Esophagus muscularis mucosa (tissue), 4 donors: ENCODE data around the gene NRG2. TPM values are rescaled to one million over a fixed set of nuclear protein-coding genes. Genes with fewer than 3 reads are reported as not detected.
A peak's percentile ranks its signal among the peaks of the same experiment; 100 is the strongest.

ENCODE experiments used
- DNase-seq: peaks from one replicate; pipeline ENCODE4 v3.0.0-alpha.2; 2017; ENCODE audit errors: extremely low spot score
- H3K27ac ChIP-seq, 4 donors: fragments of 200-600 bp; sonication (generic); replicated peaks in 1 of 4; 1 replicate in 3 of 4; 2 replicates in 1 of 4; pipeline ENCODE4 v1.5.1; 2016 to 2019; ENCODE audit warnings: mild to moderate bottlenecking in 1 of 4
- H3K27me3 ChIP-seq, 4 donors: fragments of 200-600 bp; sonication (generic); one replicate each; pipeline versions ENCODE4 v1.5.1 to v1.6.0; 2016 to 2019
- H3K36me3 ChIP-seq, 4 donors: fragments of 200-600 bp; sonication (generic); one replicate each; pipeline ENCODE4 v1.5.1; 2016 to 2019
- H3K4me1 ChIP-seq, 4 donors: fragments of 200-600 bp; sonication (generic); one replicate each; pipeline ENCODE4 v1.5.1; 2016 to 2019
- H3K4me3 ChIP-seq, 4 donors: fragments of 200-600 bp; sonication (generic); 1 replicate in 2 of 4; 2 replicates in 2 of 4; pipeline ENCODE4 v1.5.1; 2016 to 2019; ENCODE audit warnings: mild to moderate bottlenecking in 4 of 4, moderate library complexity in 1 of 4
- H3K9me3 ChIP-seq, 4 donors: fragments of 200-600 bp; sonication (generic); 1 replicate in 3 of 4; 2 replicates in 1 of 4; pipeline ENCODE4 v1.5.1; 2016 to 2019
- EP300 ChIP-seq: sonication (generic); formaldehyde crosslinking; IDR thresholded peaks from one replicate; pipeline ENCODE4 v1.6.1; 2017; ENCODE audit warnings: antibody characterized with exemption
- POLR2A ChIP-seq: fragments of 450-650 bp; IDR thresholded peaks from one replicate; pipeline ENCODE4 v1.6.1; 2017; ENCODE audit warnings: antibody characterized with exemption, moderate library complexity, mild to moderate bottlenecking, low read depth
- POLR2AphosphoS5 ChIP-seq, 2 donors: sonication (generic); formaldehyde crosslinking; IDR thresholded peaks; one replicate each; pipeline ENCODE4 v1.6.1; 2017; ENCODE audit warnings: antibody characterized with exemption in 2 of 2
- WGBS: methylation state at CpG from one replicate; pipeline ENCODE4 v1.1.5; 2018; 5-methylcytosine and 5-hydroxymethylcytosine counted together
- intact Hi-C: fragments of 100-400 bp; cut with DNase I; formaldehyde crosslinking; loops from one replicate; pipeline ENCODE4 v1.15.1; 2023
- total RNA-seq, 4 donors: library from RNA; depleted of rRNA; stranded (reverse); fragments of >200 nt; gene quantifications; one replicate each; pipeline versions ENCODE4 v1.1.0 to v1.2.1, GENCODE V29; 2016
- TF ChIP-seq, protein P1 (sequence below), 3 experiments: fragments of 200-600 bp in 2 of 3; fragments of 450-650 bp in 1 of 3; sonication (generic) in 2 of 3; IDR thresholded peaks; one replicate each; pipeline ENCODE4 v1.5.1; 2017 to 2019; ENCODE audit warnings: antibody characterized with exemption in 3 of 3, mild to moderate bottlenecking in 2 of 3, moderate library complexity in 1 of 3

NRG2 gene
- total RNA-seq, 4 donors from 2014 or later: 2.8 to 5.0 (median 4.1) TPM

DNA sequence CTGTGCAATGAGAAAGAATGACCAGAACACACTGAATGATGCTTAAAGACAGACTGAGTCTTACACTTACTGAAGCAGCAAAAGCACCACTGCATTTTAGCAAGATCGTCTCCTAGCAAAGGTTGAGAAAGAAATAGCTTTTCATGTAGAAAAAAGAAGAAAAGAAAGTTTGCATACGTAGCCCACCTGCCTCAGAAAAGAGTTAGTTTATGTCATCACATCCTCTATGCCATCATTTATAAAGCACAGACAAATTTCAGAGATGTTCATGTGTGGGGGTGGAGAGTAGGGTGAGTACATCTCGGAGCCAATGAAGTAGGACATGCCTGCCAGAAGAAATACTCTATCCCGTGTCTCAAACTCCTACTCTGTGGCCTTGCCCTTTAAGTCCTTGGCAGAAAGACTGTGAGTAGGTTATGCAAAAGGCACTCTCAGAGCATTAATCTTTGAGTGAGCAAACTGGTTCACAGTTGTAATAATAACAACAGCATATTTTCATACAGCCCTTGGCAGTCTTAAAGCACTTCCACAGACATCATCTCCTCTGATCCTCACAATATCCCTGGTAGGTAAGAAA, 22.4 kb downstream of the NRG2 start:
- Histone ChIP-seq H3K36me3 (no peaks in the 10 kb centered on the region), H3K27ac (peak overlapping the region; percentile 65 to 74 (median 70)), H3K27me3 (no peaks in the 10 kb centered on the region), H3K4me1 (peaks cover 36 to 69% (median 60%) of the 10 kb centered on the region in 4 donors), H3K4me3 (no peak overlapping the region), H3K9me3 (no peaks in the 10 kb centered on the region)
- WGBS: 32% methylated on average over 4 of the region's 4 CpGs
- DNase-seq: no peak
- TF ChIP-seq, protein P1, sequence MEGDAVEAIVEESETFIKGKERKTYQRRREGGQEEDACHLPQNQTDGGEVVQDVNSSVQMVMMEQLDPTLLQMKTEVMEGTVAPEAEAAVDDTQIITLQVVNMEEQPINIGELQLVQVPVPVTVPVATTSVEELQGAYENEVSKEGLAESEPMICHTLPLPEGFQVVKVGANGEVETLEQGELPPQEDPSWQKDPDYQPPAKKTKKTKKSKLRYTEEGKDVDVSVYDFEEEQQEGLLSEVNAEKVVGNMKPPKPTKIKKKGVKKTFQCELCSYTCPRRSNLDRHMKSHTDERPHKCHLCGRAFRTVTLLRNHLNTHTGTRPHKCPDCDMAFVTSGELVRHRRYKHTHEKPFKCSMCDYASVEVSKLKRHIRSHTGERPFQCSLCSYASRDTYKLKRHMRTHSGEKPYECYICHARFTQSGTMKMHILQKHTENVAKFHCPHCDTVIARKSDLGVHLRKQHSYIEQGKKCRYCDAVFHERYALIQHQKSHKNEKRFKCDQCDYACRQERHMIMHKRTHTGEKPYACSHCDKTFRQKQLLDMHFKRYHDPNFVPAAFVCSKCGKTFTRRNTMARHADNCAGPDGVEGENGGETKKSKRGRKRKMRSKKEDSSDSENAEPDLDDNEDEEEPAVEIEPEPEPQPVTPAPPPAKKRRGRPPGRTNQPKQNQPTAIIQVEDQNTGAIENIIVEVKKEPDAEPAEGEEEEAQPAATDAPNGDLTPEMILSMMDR (IDR thresholded peaks at IDR 0.05): no peak
- TF ChIP-seq POLR2AphosphoS5 (IDR thresholded peaks at IDR 0.05): peak; percentile 54 to 56
- intact Hi-C loops: no loop called here

- peak overlapping the region; percentile 29 to 71 (median 59) for H3K27ac ChIP-seq
- no peaks in the 10 kb centered on the region for H3K36me3 ChIP-seq
- H3K4me1 ChIP-seq: peaks cover 36 to 61% (median 54%) of the 10 kb centered on the region in 4 donors
- no peak for TF ChIP-seq POLR2A
- TF ChIP-seq POLR2AphosphoS5 (IDR thresholded peaks at IDR 0.05): no peak
- TF ChIP-seq EP300: no peak
- TF ChIP-seq, protein P1 (IDR thresholded peaks at IDR 0.05): no peak
- no peak for DNase-seq
- no peaks in the 10 kb centered on the region for H3K27me3 ChIP-seq
- intact Hi-C loops: no loop called here
- H3K9me3 ChIP-seq: no peaks in the 10 kb centered on the region
- H3K4me3 ChIP-seq: no peak overlapping the region
- WGBS: 46% methylated on average over 4 of the region's 4 CpGs
Measured at GRCh38 chr5:140018920-140019644, 24.0 kb downstream of the NRG2 start.

DNA sequence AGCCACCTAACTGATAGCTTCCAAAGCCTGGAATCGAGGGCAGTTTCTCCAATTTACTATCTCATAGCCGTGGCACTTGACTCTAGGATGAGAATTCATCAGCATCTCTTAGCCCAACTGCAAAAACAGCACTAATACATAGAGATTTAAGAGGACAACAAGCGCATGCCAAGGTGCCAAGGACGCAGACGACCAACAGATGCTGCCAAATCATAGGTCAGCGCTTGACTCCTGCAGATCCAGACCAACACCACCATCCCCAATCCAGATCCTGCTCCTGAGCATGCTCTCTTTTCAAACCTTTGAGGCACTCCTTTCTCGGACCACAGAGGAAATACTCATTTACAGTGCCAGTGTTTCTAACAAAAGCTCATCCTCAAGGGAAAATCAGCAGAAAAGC, 24.6 kb downstream of the NRG2 start:
- H3K9me3 ChIP-seq: no peaks in the 10 kb centered on the region
- peaks cover 36 to 61% (median 54%) of the 10 kb centered on the region in 4 donors for H3K4me1 ChIP-seq
- no peak overlapping the region for H3K4me3 ChIP-seq
- H3K27ac ChIP-seq: peak overlapping the region; percentile 29 to 68 (median 52)
- 92% methylated on average over 6 of the region's 7 CpGs for WGBS
- TF ChIP-seq, protein P1 (IDR thresholded peaks at IDR 0.05): no peak
- no peak for TF ChIP-seq POLR2A
- TF ChIP-seq POLR2AphosphoS5 (IDR thresholded peaks at IDR 0.05): no peak
- TF ChIP-seq EP300: no peak
- no peaks in the 10 kb centered on the region for H3K27me3 ChIP-seq
- H3K36me3 ChIP-seq: no peaks in the 10 kb centered on the region
- DNase-seq: peak; percentile 84
- intact Hi-C loops: no loop called here

DNA sequence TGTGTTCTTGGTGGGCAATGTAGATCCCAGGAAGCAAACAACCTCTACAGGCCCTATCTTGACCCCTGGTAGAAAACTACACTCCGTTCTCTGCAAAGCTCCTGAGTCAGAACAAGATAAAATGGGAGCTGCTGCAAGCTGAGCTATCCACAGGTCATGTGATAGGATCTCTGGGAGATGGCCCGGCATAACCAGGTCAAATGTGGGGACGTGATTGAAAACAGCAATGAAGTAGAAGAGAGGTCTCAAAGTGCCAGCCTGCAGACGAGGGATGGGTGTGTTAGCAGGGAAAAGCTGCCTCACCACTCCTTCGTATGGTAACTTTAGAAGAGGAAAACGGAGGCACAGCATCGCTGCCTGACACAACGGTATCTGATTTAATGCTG, 25.0 kb downstream of the NRG2 start:
- Histone ChIP-seq H3K36me3 (no peaks in the 10 kb centered on the region), H3K4me3 (no peak overlapping the region), H3K9me3 (no peaks in the 10 kb centered on the region), H3K27me3 (no peaks in the 10 kb centered on the region), H3K27ac (peak overlapping the region in 2 of 4 donors; percentile 55 to 68), H3K4me1 (peaks cover 36 to 59% (median 52%) of the 10 kb centered on the region in 4 donors)
- 93% methylated on average over 8 of the region's 8 CpGs for WGBS
- intact Hi-C loops: no loop called here
- TF ChIP-seq, protein P1 (IDR thresholded peaks at IDR 0.05): no peak
- TF ChIP-seq EP300: no peak
- no peak for TF ChIP-seq POLR2A
- no peak for TF ChIP-seq POLR2AphosphoS5 (IDR thresholded peaks at IDR 0.05)
- no peak for DNase-seq
